K562 (cell line): ENCODE data around the gene RAP1GAP2. TPM values are rescaled to one million over a fixed set of nuclear protein-coding genes. Genes with fewer than 3 reads are reported as not detected.

Experiments used
- ATAC-seq: fragments of 200-7000 bp; cut with Tn5 transposase; 3 replicates; pipeline ENCODE4 v1.9.1; 2020; ENCODE audit warnings: moderate library complexity
- Bru-seq: library from RNA; stranded (reverse); fragments of 400-500 nt; gene quantifications from one replicate; lab custom pipeline; 2021; lab: Mats Ljungman, UMichigan
- BruChase-seq, 2 experiments: library from RNA; stranded (reverse); fragments of 400-500 nt; gene quantifications; one replicate each; lab custom pipeline; 2021; lab: Mats Ljungman, UMichigan
- BruUV-seq: library from RNA; stranded (reverse); fragments of 400-500 nt; replicated peaks from 2 replicates; lab custom pipeline; 2021; lab: Mats Ljungman, UMichigan
- CTCF ChIA-PET: fragments of 300-600 bp; formaldehyde crosslinking; extraction: SDS; loops from one replicate; lab custom pipeline; 2021; ENCODE audit warnings: low intra/inter-chr PET ratio; lab: Yijun Ruan, JAX
- POLR2A ChIA-PET: fragments of 300-600, 350-650 bp; sonication (Branson Sonifier 250); formaldehyde crosslinking; extraction: SDS; loops from one replicate; lab custom pipeline; 2021; ENCODE audit warnings: antibody characterized with exemption, inconsistent platforms; lab: Yijun Ruan, JAX
- DNase-seq, 4 experiments: peaks; one replicate each; pipeline versions ENCODE4 v3.0.0 to v3.0.0-alpha.2; 2011 to 2018; ENCODE audit warnings: low spot score in 3 of 4, mixed read lengths in 3 of 4; ENCODE audit errors: extremely low read depth in 1 of 4
- FAIRE-seq: peaks from 2 replicates; lab custom pipeline; 2011; peaks lifted over from hg19 to GRCh38; lab: Jason Lieb, UNC
- H2AFZ ChIP-seq: 2 replicates; pipeline ENCODE4 v1.6.0; 2011; ENCODE audit warnings: low read depth, low read length, control low read depth, inconsistent platforms
- H3K27ac ChIP-seq: fragments of 200-600 bp; 3 replicates; pipeline ENCODE4 v1.8.0; 2011; ENCODE audit warnings: low read depth, mild to moderate bottlenecking, control low read depth, inconsistent platforms, low read length, moderate library complexity, mixed read lengths; ENCODE audit errors: extremely low read depth
- H3K27me3 ChIP-seq, 2 experiments: fragments of 300-600 bp in 1 of 2; 2 replicates in 1 of 2; 3 replicates in 1 of 2; pipeline versions ENCODE4 v1.6.0 to v1.8.0; 2011; ENCODE audit warnings: inconsistent platforms in 2 of 2, low read length in 2 of 2, mild to moderate bottlenecking in 1 of 2, mixed read lengths in 1 of 2, moderate library complexity in 1 of 2; ENCODE audit not compliant: control insufficient read depth in 2 of 2, insufficient read depth in 2 of 2
- H3K36me3 ChIP-seq: fragments of 300-600 bp; 3 replicates; pipeline ENCODE4 v1.8.0; 2011; ENCODE audit warnings: mild to moderate bottlenecking, low read length, inconsistent platforms; ENCODE audit not compliant: control insufficient read depth, insufficient read depth
- H3K4me1 ChIP-seq, 2 experiments: fragments of 200-600 bp in 1 of 2; replicated peaks in 1 of 2; 2 replicates in 1 of 2; 3 replicates in 1 of 2; pipeline versions ENCODE4 v1.5.1 to v1.8.0; 2011; ENCODE audit warnings: inconsistent platforms in 2 of 2, low read length in 2 of 2, mild to moderate bottlenecking in 1 of 2, mixed read lengths in 1 of 2, moderate library complexity in 1 of 2; ENCODE audit not compliant: control insufficient read depth in 2 of 2, insufficient read depth in 2 of 2
- H3K4me2 ChIP-seq: 2 replicates; pipeline ENCODE4 v1.6.1; 2011; ENCODE audit warnings: low read length, control low read depth, inconsistent platforms, mixed read lengths; ENCODE audit not compliant: insufficient read depth
- H3K4me3 ChIP-seq: fragments of 200-600 bp; sonication (generic), shearing (Covaris generic); 2 replicates; pipeline ENCODE4 v1.5.1; 2016; ENCODE audit warnings: control low read depth, inconsistent platforms
- H3K79me2 ChIP-seq: fragments of 200-600 bp; 3 replicates; pipeline ENCODE4 v1.8.0; 2011; ENCODE audit warnings: low read length, inconsistent platforms; ENCODE audit not compliant: control insufficient read depth, insufficient read depth
- H3K9ac ChIP-seq, 2 experiments: 2 replicates each; pipeline versions ENCODE4 v1.6.0 to v1.6.1; 2011; ENCODE audit warnings: low read depth in 2 of 2, low read length in 2 of 2, control low read depth in 1 of 2, inconsistent platforms in 1 of 2, mild to moderate bottlenecking in 1 of 2, mixed read lengths in 1 of 2; ENCODE audit not compliant: insufficient read depth in 1 of 2
- H3K9me1 ChIP-seq: one replicate; pipeline ENCODE4 v1.6.0; 2011; ENCODE audit warnings: inconsistent platforms, mild to moderate bottlenecking, low read length, moderate library complexity; ENCODE audit not compliant: control insufficient read depth, insufficient read depth
- H3K9me3 ChIP-seq: replicated peaks from 2 replicates; pipeline ENCODE4 v1.5.1; 2011; ENCODE audit warnings: low read depth, low read length, inconsistent platforms; ENCODE audit not compliant: control insufficient read depth, insufficient read depth
- H4K20me1 ChIP-seq: replicated peaks from 2 replicates; pipeline ENCODE4 v1.6.1; 2011; ENCODE audit warnings: low read length, inconsistent platforms, mixed read lengths; ENCODE audit not compliant: control insufficient read depth, insufficient read depth
- PHF21A ChIP-seq: fragments of 450-650 bp; IDR thresholded peaks from 2 replicates; pipeline ENCODE4 v1.6.1; 2017; ENCODE audit warnings: low read depth, borderline replicate concordance
- PPARD ChIP-seq: fragments of 250-450 bp; sonication (Bioruptor Pico); IDR thresholded peaks from 2 replicates; pipeline ENCODE4 v1.8.0; 2022; ENCODE audit warnings: inconsistent platforms, mild to moderate bottlenecking, moderate library complexity
- RNF2 ChIP-seq: sonication (generic); IDR thresholded peaks from 2 replicates; pipeline ENCODE4 v1.6.1; 2016
- YY1 ChIP-seq, 3 experiments: IDR thresholded peaks; 2 replicates each; pipeline ENCODE4 v1.6.1; 2011; ENCODE audit warnings: low read length in 2 of 3, mild to moderate bottlenecking in 2 of 3, moderate library complexity in 2 of 3, borderline replicate concordance in 1 of 3, control low read depth in 1 of 3, low read depth in 1 of 3; ENCODE audit not compliant: insufficient read depth in 3 of 3, insufficient replicate concordance in 2 of 3, control insufficient read depth in 1 of 3, insufficient read length in 1 of 3; ENCODE audit errors: extremely low read depth in 1 of 3
- ZNF217 ChIP-seq: sonication (generic); formaldehyde crosslinking; IDR thresholded peaks from 2 replicates; pipeline ENCODE4 v1.8.0; 2022; ENCODE audit warnings: mild to moderate bottlenecking, missing genetic modification reagents
- WGBS: fragments of 100-300 bp; shearing (Covaris generic); methylation state at CpG from one replicate; pipeline ENCODE4 v1.1.6; 2016; ENCODE audit warnings: low coverage, mixed read lengths; ENCODE audit not compliant: insufficient coverage; ENCODE audit errors: missing lambda C conversion rate; 5-methylcytosine and 5-hydroxymethylcytosine counted together
- in situ Hi-C: fragments of 300-500 bp; cut with MboI; formaldehyde crosslinking; loops from 4 replicates; pipeline ENCODE4 v1.15.0; 2018; ENCODE audit warnings: inconsistent platforms, mixed read lengths
- intact Hi-C: fragments of 100-400 bp; cut with micrococcal nuclease; formaldehyde crosslinking; loops from 2 replicates; pipeline ENCODE4 v1.14.2; 2022
- long read RNA-seq, 3 experiments: library from polyadenylated mRNA in 2 of 3; library from RNA in 1 of 3; unstranded in 2 of 3; stranded (forward) in 1 of 3; transcript quantifications; one replicate each; pipeline ENCODE4 v2.0.0, GENCODE V29; 2019 to 2022
- polyA minus RNA-seq, 3 experiments: library from RNA; depleted of rRNA, polyadenylated mRNA; stranded (reverse); fragments of >200 nt; gene quantifications; 2 replicates each; pipeline ENCODE4 v1.2.3, GENCODE V29; 2011
- polyA plus RNA-seq, 8 experiments: library from polyadenylated mRNA; depleted of rRNA in 4 of 8; stranded (reverse) in 5 of 8; unstranded in 3 of 8; fragments of >200 nt; fragmentation: Nextera tagmentation in 2 of 8; fragmentation: Illumina TruSeq in 1 of 8; extraction: Ambion mirVana in 2 of 8; extraction: Trizol in 1 of 8; gene quantifications; 2 replicates each; pipeline versions ENCODE4 v1.2.1 to v1.2.3, GENCODE V29; 2011 to 2014; ENCODE audit warnings: inconsistent platforms in 1 of 8, missing spikeins in 1 of 8
- total RNA-seq, 7 experiments: library from RNA; depleted of rRNA in 6 of 7; stranded (reverse); fragments of >200 nt in 6 of 7; fragmentation: Illumina TruSeq in 2 of 7; extraction: Trizol in 2 of 7; gene quantifications; 2 replicates each; pipeline versions ENCODE4 v1.2.1 to v1.2.3, GENCODE V29; 2011 to 2021; ENCODE audit warnings: low replicate concordance in 1 of 7
- TF ChIP-seq, protein P1 (sequence below): fragments of 450-650 bp; IDR thresholded peaks from 2 replicates; pipeline ENCODE4 v1.7.0; 2016; ENCODE audit warnings: borderline replicate concordance
- TF ChIP-seq, protein P2 (sequence below): sonication (generic); formaldehyde crosslinking; IDR thresholded peaks from 2 replicates; pipeline ENCODE4 v1.8.0; 2022; ENCODE audit warnings: missing genetic modification reagents, mild to moderate bottlenecking, borderline replicate concordance
- TF ChIP-seq, protein P3 (sequence below): fragments of 250-450 bp; sonication (Bioruptor Pico); IDR thresholded peaks from 2 replicates; pipeline ENCODE4 v1.8.0; 2022; ENCODE audit warnings: moderate library complexity, mild to moderate bottlenecking, inconsistent platforms

RAP1GAP2 gene
- total RNA-seq (2011; cell fraction: chromatin; rRNA removed; ENCODE audit: low replicate concordance), result 0.76 and 1.3 TPM in 2 replicates
- total RNA-seq (2011; cell fraction: nucleolus; rRNA removed), result 0.50 and 0.92 TPM in 2 replicates
- total RNA-seq (2011; cell fraction: nucleoplasm; rRNA removed), result 0.73 and 0.84 TPM in 2 replicates
- 0.18 and 0.29 TPM in 2 replicates for total RNA-seq (2014; rRNA removed)
- 0.06 and 0.07 TPM in 2 replicates for total RNA-seq (2014; rRNA removed; fragmentation: Illumina TruSeq; extraction: Trizol)
- total RNA-seq (2015; rRNA removed; fragmentation: Illumina TruSeq; extraction: Trizol), result 0.19 and 0.43 TPM in 2 replicates
- 0.49 and 0.60 TPM in 2 replicates for total RNA-seq (2021)
- 0.20 and 0.96 TPM in 2 replicates for polyA plus RNA-seq (2011; rRNA removed)
- polyA plus RNA-seq (2011; cell fraction: cytosol; rRNA removed), result 0.19 and 1.3 TPM in 2 replicates
- 0.35 and 1.8 TPM in 2 replicates for polyA plus RNA-seq (2011; cell fraction: nucleus; rRNA removed)
- 0.17 and 0.69 TPM in 2 replicates for polyA plus RNA-seq (2012)
- 0.17 and 0.40 TPM in 2 replicates for polyA plus RNA-seq (2014; fragmentation: Illumina TruSeq; extraction: Trizol)
- polyA plus RNA-seq (2014; fragmentation: Nextera tagmentation; extraction: Ambion mirVana), result under 1 TPM in 1 of 2 experiments, not detected in 1; 0.01 TPM
- polyA plus RNA-seq (2014; rRNA removed), result 0.24 and 1.3 TPM in 2 replicates
- 0.15 and 1.6 TPM in 2 replicates for polyA minus RNA-seq (2011; rRNA and poly(A)+ RNA removed)
- 0.27 and 2.7 TPM in 2 replicates for polyA minus RNA-seq (2011; cell fraction: cytosol; rRNA and poly(A)+ RNA removed)
- 0.44 and 1.9 TPM in 2 replicates for polyA minus RNA-seq (2011; cell fraction: nucleus; rRNA and poly(A)+ RNA removed)
- Bru-seq, nascent RNA, result percentile 13 among the genes with signal in this experiment
- BruChase-seq, experiment 1, labeled RNA remaining after a 2-hour chase, result percentile 9 among the genes with signal in this experiment
- BruChase-seq, experiment 2, labeled RNA remaining after a 6-hour chase, result percentile 8 among the genes with signal in this experiment
- long read RNA-seq, experiment 1, full-length matches to known transcripts, result 1 of 3 reads
- long read RNA-seq, experiment 1, partial matches to known transcripts, result 0 of 3 reads
- long read RNA-seq, experiment 1, other reads (novel, unspliced or antisense), result 2 of 3 reads
- long read RNA-seq, experiment 2, partial matches to known transcripts, result 0 of 3 reads
- long read RNA-seq, experiment 2, other reads (novel, unspliced or antisense), result 3 of 3 reads
- long read RNA-seq, experiment 3, result 0 reads

DNA sequence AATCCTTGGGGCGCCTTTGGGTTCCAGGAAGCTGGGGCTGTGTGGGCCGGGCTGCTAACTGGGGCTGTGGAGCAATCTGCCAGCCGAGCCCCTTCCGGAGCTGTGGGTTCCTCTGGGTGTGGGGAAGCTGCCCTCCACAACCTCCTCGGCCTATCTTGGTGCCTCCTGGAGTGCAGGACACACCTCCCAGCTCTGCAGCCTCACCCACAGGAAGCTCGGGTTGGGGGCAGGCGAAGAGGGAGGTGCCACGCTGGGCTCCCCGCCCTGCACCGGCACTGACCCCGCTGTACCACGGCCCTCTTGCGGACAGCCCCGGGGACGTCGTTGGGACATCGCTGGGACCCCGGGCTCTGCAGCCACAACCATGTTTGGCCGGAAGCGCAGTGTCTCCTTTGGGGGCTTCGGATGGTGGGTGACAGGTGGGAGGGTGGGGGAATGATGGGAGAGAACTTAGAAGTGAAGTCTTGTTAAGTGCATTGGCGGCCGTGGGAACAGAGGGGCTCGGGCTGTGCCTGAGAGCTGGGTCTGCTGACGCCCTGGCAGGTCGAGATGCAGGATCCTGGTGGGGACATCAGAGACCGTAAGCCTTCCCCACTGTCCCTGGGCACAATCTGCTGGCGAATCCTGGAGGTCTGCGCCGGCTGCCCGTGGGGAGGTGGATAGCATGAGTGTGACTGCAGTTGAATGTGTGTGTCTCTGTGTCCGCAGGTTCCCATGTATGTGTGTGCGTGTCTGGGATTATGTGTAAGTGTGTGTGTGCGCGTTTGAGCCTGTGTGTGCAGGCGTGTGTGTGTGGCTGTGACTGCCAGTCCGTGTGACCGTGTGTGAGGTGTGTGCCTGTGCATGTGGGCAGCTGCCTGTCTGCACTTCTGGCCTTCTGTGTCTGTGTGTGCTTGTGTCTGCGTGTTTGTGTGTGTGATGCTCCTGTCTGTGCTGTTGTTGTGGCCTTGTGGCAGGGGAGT lies at the start of gene RAP1GAP2:
RAP1GAP2 (plus strand) TSS at position 275 of the 962 bp plus-strand sequence; CDS start at position 365, 90 bp downstream.
- Histone ChIP-seq H3K9ac (no peak within 1 kb of the TSS), H2AFZ (no peak within 1 kb of the TSS), H4K20me1 (no peaks in the 10 kb centered on the region), H3K9me3 (no peaks in the 10 kb centered on the region), H3K36me3 (no peaks in the 10 kb centered on the region), H3K4me3 (no peak within 1 kb of the TSS), H3K4me1 (peaks cover 0 to 15% of the 10 kb centered on the region in 2 experiments; a peak in 1 of 5 replicates), H3K79me2 (no peaks in the 10 kb centered on the region), H3K9me1 (no peaks in the 10 kb centered on the region), H3K27ac (no peak within 1 kb of the TSS), H3K4me2 (no peak within 1 kb of the TSS), H3K27me3 (peaks cover 13 to 63% of the 10 kb centered on the region in 2 experiments; a peak in 4 of 5 replicates)
- DNase-seq (peak in 2 of 4 experiments; percentile 48 to 50), ATAC-seq (peak; percentile 46; the same call in 2 of the 3 replicates), FAIRE-seq (no peak)
- POLR2A ChIA-PET, result interaction anchor here (0.6 to 0.8 kb wide), 4 partner anchors 8 to 132 kb away, joined by 3 to 4 read pairs (median 3); no protein-coding TSS in a partner anchor
- in situ Hi-C loops, result no loop called here
- intact Hi-C loops, result no loop called here
- no TSS peak for BruUV-seq
- 13% methylated on average over 21 of the region's 39 CpGs for WGBS
- CTCF ChIA-PET, result no interaction called here
- TF ChIP-seq, protein P1, sequence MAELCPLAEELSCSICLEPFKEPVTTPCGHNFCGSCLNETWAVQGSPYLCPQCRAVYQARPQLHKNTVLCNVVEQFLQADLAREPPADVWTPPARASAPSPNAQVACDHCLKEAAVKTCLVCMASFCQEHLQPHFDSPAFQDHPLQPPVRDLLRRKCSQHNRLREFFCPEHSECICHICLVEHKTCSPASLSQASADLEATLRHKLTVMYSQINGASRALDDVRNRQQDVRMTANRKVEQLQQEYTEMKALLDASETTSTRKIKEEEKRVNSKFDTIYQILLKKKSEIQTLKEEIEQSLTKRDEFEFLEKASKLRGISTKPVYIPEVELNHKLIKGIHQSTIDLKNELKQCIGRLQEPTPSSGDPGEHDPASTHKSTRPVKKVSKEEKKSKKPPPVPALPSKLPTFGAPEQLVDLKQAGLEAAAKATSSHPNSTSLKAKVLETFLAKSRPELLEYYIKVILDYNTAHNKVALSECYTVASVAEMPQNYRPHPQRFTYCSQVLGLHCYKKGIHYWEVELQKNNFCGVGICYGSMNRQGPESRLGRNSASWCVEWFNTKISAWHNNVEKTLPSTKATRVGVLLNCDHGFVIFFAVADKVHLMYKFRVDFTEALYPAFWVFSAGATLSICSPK, result no peak
- TF ChIP-seq, protein P2, sequence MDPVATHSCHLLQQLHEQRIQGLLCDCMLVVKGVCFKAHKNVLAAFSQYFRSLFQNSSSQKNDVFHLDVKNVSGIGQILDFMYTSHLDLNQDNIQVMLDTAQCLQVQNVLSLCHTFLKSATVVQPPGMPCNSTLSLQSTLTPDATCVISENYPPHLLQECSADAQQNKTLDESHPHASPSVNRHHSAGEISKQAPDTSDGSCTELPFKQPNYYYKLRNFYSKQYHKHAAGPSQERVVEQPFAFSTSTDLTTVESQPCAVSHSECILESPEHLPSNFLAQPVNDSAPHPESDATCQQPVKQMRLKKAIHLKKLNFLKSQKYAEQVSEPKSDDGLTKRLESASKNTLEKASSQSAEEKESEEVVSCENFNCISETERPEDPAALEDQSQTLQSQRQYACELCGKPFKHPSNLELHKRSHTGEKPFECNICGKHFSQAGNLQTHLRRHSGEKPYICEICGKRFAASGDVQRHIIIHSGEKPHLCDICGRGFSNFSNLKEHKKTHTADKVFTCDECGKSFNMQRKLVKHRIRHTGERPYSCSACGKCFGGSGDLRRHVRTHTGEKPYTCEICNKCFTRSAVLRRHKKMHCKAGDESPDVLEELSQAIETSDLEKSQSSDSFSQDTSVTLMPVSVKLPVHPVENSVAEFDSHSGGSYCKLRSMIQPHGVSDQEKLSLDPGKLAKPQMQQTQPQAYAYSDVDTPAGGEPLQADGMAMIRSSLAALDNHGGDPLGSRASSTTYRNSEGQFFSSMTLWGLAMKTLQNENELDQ, result no peak
- no peak for TF ChIP-seq ZNF217 (CRISPR knock-in tag)
- TF ChIP-seq PPARD (CRISPR knock-in tag), result no peak
- TF ChIP-seq, protein P3, sequence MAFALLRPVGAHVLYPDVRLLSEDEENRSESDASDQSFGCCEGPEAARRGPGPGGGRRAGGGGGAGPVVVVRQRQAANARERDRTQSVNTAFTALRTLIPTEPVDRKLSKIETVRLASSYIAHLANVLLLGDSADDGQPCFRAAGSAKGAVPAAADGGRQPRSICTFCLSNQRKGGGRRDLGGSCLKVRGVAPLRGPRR (CRISPR knock-in tag), result no peak
- no peak for TF ChIP-seq RNF2
- no peak for TF ChIP-seq PHF21A
- no peak for TF ChIP-seq YY1 (IDR thresholded peaks at IDR 0.05; ENCODE audit: borderline replicate concordance in 1 of 3, control insufficient read depth in 1 of 3, extremely low read depth in 1 of 3, insufficient read depth in 3 of 3, insufficient read length in 1 of 3, insufficient replicate concordance in 2 of 3, low read depth in 1 of 3, low read length in 2 of 3)
